ENCODE measurements around the gene RNF20. TPM values are rescaled to one million over a fixed set of nuclear protein-coding genes. Genes with fewer than 3 reads are reported as not detected.
"Not testable (repeated sequence)": the region's sequence is repeated elsewhere in the genome, so short reads cannot be mapped to it uniquely, and the experiment has no call there.

RNF20 gene
- total RNA-seq, 2 donors from 2014 or later = 42.1 to 49.9 TPM

DNA sequence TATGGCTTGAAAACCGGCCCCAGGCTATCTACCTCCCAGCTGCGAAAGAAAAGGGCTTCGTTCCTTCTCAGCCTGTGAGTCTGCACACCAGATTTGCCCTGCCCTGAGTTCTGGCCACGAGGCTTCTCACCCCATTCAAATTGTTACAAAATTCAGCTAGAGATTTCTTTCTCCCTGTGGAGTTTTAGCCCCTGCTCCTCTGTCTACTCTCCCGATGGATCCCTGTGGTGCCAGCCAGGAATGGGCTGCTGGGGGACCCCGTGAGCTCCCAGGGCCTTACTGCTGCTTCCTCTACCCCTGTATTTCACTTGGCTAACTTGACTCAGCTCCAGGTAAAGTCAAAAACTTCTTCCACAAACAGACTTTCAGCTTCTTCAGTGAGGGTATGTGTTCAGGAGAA, 9.3 kb upstream of the RNF20 start:
- DNase-seq (ENCODE audit: low spot score in 2 of 2) = no peak
- no peaks in the 10 kb centered on the region for H3K9me3 Mint-ChIP-seq
- H3K27ac Mint-ChIP-seq = no peak overlapping the region
- no peak for ATAC-seq
- H3K36me3 Mint-ChIP-seq = peaks cover 0 to 4% of the 10 kb centered on the region in 2 donors

DNA sequence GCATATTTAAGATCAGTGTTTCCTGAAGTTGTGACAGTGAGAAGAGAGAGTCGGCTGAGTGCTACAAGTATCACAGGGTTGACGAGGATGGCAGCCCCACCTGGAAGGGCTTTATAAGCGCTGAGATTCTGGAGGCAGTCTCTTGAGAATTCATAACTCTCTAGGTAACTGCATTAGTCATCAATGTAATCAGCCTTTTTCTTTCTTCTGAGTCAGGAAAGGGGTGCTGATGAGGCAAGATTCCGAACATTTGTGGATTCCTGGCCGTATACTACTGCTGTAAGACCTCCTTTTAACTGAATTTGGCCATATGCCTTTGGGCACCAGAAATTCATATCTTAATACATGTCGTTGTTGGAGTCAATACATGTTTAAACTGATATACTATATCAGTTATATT, 6.6 kb upstream of the RNF20 start:
- Mint-ChIP-seq H3K36me3 (peaks cover 0 to 4% of the 10 kb centered on the region in 2 donors), H3K9me3 (no peaks in the 10 kb centered on the region), H3K27ac (no peak overlapping the region)
- DNase-seq (ENCODE audit: low spot score in 2 of 2) (no peak), ATAC-seq (no peak)

DNA sequence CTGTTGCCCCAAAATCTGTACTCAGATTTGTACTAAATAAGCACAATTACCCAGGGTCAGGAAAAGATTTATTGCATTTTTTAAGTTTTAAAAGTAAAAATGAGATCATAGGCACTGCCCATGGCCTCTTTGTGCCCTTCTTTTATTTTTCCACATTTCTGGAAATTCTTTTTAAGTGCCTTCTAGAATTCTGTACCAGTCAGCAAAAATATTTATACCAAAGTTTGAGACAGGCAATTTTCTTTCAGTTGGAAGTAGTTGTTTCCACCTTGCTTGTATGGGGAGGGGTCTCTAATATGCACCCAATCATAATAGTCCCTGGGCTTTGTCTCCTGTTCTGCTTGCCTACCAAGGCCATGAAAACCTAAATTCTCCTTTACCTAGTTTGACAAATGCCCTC, 5.6 kb upstream of the RNF20 start:
- ATAC-seq = no peak
- Mint-ChIP-seq H3K9me3 (no peaks in the 10 kb centered on the region), H3K27ac (no peak overlapping the region), H3K36me3 (peaks cover 0 to 4% of the 10 kb centered on the region in 2 donors)
- no peak for DNase-seq (ENCODE audit: low spot score in 2 of 2)

DNA sequence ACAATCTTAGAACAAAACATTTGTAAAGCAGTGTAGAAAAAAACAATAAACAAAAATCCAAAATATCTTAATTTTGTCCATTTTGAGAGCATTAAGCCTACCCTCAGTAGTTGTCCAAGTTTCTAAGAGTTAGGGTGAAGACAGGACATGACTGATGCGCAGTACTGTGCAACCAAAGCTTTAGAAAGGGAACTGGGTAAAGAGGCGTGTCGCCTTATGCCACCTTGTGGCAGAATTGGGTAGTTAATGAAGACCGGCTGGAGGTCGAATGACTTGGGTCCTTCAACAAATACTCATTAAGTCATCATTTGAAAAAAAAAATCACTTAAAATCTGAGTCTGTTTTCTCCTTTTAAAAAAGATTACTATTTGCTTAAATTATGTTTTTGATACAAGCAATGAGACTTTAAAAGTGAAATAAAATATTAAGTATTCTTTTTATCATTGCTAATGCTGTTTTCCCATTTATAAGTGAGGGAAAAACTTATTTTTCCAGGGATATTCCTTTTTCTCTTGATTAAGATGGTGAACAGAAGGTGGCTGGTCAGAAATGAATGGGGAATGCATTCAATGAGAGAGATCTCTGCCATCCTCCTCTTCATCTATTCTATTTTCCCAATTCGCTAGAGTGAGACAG, 3.5 kb upstream of the RNF20 start:
- H3K9me3 Mint-ChIP-seq = no peaks in the 10 kb centered on the region
- no peak overlapping the region for H3K27ac Mint-ChIP-seq
- peak; percentile 70 to 71 for DNase-seq (ENCODE audit: low spot score in 2 of 2)
- H3K36me3 Mint-ChIP-seq = peaks cover 5 to 6% of the 10 kb centered on the region in 2 donors
- ATAC-seq = peak; percentile 12 to 25

DNA sequence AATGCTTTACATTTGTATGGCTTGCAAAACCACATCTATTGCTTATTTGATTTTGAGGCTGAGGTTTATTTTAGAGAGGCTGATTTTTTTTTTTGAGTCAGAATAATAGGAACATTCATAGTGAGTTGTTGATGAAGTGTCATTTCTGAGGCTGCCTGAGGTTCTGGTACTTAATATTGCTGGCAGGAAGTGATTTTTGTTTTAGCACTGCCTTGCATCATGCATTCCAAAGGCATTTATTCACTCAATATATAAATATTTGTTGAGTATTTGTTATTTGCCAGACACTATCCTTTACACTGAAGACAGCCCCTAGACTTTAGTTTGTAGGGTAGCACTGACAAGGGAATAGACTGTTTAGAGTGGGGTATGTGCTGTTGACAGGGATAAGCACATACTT, 2.7 kb downstream of the RNF20 start:
- DNase-seq (ENCODE audit: low spot score in 2 of 2) (no peak), ATAC-seq (no peak)
- H3K27ac Mint-ChIP-seq = no peak overlapping the region
- peaks cover 5 to 18% of the 10 kb centered on the region in 2 donors for H3K36me3 Mint-ChIP-seq
- H3K9me3 Mint-ChIP-seq = no peaks in the 10 kb centered on the region

DNA sequence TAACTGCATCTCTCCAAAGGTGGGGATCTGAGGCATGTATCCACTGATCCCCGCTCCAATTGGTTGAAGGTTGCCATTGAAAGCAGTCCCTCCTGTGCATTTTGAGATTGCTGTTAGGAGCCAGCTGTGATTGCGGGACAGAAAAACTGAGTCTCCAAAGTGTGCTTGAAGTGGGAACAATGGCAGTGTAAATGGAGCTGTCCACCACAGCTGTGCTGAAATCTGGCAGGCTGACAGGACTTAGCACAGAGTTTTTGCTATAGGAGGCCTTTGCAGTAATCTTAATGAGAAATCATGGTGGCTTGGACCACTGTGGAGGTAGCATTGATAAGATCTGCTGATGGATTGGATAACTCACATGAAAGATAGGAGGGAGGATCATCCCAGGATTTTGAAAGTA, 3.3 kb downstream of the RNF20 start:
- Mint-ChIP-seq H3K36me3 (peaks cover 5 to 18% of the 10 kb centered on the region in 2 donors), H3K9me3 (no peaks in the 10 kb centered on the region), H3K27ac (no peak overlapping the region)
- DNase-seq (ENCODE audit: low spot score in 2 of 2) (no peak), ATAC-seq (no peak)

DNA sequence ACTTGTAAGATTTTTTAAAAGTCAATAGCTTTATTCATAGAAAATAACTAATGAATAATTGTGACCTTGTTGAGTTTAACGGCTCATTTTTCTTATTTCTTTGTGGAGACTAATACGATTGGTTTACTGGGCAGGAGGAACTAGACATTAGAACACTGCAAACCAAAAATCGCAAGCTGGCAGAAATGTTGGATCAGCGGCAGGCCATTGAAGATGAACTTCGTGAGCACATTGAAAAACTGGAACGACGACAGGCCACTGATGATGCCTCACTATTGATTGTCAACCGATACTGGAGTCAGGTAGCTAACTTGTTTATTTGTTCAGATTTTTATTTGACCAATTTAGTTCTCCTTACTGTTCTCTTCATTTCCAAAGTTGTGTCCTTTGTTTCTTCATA, 6.4 kb downstream of the RNF20 start:
- DNase-seq (ENCODE audit: low spot score in 2 of 2) = no peak
- H3K36me3 Mint-ChIP-seq = peaks cover 0 to 12% of the 10 kb centered on the region in 2 donors
- ATAC-seq = no peak
- H3K9me3 Mint-ChIP-seq = no peaks in the 10 kb centered on the region
- no peak overlapping the region for H3K27ac Mint-ChIP-seq

DNA sequence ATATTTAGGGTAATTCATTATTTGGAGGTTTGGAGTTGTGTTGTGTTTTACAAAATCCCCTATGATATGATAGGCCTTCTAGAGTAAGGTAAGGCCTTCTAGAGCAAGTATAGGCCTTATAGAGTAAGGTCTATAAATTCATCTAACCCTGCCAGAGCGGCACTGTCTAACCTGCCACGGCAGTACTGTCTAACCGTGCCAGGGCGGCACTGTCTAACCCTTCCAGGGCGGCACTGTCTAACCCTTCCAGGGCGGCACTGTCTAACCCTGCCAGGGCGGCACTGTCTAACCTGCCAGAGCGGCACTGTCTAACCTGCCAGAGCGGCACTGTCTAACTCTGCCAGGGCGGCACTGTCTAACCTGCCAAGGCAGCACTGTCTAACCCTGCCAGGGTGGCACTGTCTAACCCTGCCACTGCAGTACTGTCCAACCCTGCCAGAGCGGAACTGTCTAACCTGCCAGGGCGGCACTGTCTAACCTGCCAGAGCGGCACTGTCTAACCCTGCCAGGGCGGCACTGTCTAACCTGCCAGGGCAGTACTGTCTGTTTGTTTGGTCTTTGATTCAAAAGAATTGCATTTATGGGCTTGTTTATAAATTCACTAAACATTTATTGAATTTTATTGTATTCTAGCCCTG, 9.6 kb downstream of the RNF20 start:
- no peak for DNase-seq (ENCODE audit: low spot score in 2 of 2)
- Mint-ChIP-seq H3K9me3 (no peaks in the 10 kb centered on the region), H3K27ac (no peak overlapping the region), H3K36me3 (peaks cover 15 to 21% of the 10 kb centered on the region in 2 donors)
- no peak for ATAC-seq

DNA sequence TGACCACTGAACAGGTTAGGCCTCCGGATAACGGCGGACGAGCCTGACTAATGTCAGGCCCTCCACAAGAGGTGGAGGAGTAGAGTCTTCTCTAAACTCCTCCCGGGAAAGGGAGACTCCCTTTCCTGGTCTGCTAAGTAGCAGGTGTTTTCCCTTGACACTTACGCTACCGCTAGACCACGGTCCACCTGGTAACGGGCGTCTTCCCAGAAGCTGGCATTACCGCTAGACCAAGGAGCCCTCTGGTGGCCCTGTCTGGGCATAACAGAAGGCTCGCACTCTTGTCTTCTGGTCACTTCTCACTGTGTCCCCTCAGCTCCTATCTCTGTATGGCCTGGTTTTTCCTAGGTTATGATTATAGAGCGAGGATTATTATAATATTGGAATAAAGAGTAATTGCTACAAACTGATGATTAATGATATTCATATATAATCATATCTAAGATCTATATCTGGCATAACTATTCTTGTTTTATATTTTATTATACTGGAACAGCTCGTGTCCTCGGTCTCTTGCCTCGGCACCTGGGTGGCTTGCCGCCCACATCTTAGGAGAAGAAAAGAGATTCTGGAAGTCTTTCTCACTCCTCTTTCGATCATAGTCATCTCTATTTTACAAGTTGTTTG, 15.9 kb downstream of the RNF20 start:
- H3K27ac Mint-ChIP-seq, ATAC-seq: not testable (repeated sequence)

DNA sequence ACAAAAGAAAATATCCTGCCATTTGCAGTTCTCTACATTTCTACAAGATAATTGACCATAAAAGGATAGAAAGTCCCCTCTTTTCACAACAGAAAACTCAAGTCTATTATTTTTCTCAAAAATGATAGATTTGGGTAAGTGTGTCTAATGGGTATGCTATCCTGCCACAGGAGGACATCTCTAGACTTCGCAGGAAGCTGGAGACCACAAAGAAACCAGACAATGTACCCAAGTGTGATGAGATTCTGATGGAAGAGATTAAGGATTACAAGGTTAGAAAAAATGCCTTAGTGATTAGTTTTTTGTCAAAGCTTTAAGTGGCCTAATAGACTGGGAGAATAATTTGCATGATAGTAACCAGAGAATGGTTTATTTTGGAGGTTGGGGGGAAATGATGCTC, 28.1 kb downstream of the RNF20 start:
- peaks cover 8 to 18% of the 10 kb centered on the region in 2 donors for H3K9me3 Mint-ChIP-seq
- H3K27ac Mint-ChIP-seq = no peak overlapping the region
- peaks cover 64 to 82% of the 10 kb centered on the region in 2 donors for H3K36me3 Mint-ChIP-seq
- DNase-seq (ENCODE audit: low spot score in 2 of 2) (no peak), ATAC-seq (no peak)

More for the DNA sequence above, 15.9 kb downstream of the RNF20 start:
- H3K36me3 Mint-ChIP-seq = peaks cover 37 to 45% of the 10 kb centered on the region in 2 donors
- DNase-seq (ENCODE audit: low spot score in 2 of 2); H3K9me3 Mint-ChIP-seq: not testable (repeated sequence)

DNA sequence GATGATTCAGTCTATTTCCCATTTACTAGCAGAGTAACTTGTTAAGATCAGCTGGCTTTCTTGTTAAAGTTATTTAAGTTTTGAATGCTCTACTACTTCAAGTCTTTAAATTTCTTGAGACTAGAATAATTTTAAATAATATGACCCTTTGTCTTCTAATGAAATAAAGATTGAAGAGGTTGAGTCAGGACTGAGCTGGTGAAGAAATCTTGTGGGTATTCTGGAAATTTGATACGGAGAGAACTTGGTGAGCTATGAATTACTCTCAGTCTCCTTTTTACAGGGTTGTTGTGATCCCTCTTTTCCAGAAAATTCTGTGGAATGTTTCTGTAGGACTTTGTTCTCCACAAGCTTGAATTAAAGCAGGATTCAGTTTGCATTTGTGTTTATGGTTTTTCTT, 29.3 kb downstream of the RNF20 start:
- ATAC-seq = no peak
- Mint-ChIP-seq H3K27ac (no peak overlapping the region), H3K9me3 (peaks cover 8 to 18% of the 10 kb centered on the region in 2 donors), H3K36me3 (peaks cover 63 to 70% of the 10 kb centered on the region in 2 donors)
- no peak for DNase-seq (ENCODE audit: low spot score in 2 of 2)

DNA sequence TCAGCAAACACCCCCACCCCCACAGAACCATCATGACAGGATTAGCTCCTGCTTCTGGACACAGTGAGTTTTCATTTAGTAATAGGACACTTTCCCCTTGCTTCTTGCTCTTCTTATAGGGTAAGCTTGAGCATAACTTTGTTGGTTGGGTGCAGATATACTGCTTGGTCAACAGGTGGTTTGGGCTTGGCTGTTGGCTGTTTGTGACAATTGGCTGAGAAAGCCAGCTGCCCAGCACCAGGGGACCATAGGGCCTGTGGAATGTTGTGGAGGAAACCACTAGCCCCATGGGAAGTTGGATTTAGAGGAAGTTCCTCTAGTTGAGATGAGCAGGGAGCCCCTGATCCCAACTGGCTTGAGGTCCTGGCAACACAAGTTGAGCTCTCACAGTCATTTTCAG, 30.6 kb downstream of the RNF20 start:
- Mint-ChIP-seq H3K27ac (no peak overlapping the region), H3K9me3 (peaks cover 2 to 9% of the 10 kb centered on the region in 2 donors), H3K36me3 (peaks cover 52 to 57% of the 10 kb centered on the region in 2 donors)
- ATAC-seq (no peak), DNase-seq (ENCODE audit: low spot score in 2 of 2) (no peak)

DNA sequence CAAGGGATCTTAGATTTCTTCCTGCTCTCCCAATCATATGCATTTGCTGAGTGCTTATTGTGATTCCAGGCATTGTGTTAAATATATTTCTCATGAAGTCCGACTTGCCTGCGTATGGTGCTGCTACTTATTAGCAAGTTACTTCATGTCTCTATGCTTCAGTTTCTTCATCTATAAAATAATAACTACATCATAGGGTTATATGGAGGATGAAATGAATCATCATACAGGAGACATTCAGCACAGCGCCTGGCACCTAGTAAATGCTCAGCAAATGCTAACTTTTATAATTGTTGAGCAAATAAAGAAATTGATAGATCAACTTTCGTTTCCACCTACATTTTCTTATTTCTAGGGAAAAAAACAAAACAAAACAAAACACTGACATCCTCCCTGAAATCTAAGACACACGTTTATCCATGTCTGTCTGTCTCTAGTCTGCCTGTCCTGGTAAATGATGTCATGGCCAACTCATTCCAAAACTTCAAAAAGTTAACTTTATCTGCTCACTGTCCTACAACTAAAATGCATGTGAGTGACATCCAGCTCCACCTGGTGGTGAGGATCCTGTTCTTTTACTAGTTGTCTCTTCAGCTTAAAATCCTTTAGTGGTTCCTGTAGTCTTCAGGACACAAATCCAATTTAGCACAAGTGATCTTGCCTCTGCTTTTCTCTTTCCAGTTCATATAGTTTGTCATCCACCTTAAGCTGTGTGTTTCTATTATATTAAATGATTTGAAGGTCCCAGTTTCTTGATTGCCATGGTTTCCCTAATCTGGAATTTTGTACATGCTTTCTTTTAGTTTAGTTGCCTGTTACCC, 33.5 kb downstream of the RNF20 start:
- H3K36me3 Mint-ChIP-seq = peaks cover 30 to 31% of the 10 kb centered on the region in 2 donors
- H3K27ac Mint-ChIP-seq = no peak overlapping the region
- peak; percentile 62 to 80 for ATAC-seq
- peak in 1 of 2 donors; percentile 34 for DNase-seq (ENCODE audit: low spot score in 2 of 2)
- no peaks in the 10 kb centered on the region for H3K9me3 Mint-ChIP-seq

DNA sequence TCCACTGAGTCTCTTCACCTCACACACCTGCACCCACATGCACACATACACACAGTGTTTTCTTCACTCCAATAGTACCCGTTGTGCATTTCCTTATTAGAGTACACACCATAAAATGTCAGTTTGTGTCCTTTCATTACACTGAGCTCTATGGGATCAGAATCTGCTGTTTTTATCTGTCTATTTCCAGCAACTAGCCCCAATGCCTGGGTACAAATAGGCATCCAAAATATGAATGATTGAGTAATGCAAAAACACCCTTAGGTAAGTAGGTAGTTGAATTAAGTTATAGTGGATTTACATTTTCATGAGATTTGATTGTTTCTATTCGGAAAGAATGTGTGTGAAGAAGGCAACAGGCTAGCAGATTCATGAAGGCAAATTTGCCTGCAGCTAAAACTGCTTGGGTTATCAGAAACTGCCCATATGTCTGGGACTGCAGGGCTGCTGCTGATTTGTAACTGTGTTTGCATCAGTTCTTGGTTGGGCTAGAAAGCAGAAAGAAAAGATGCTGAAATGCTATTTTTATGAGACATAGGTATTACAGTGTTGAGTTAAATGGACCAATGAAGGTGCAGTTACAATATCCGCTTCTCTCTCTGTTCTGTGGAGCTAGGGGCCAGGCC, 34.2 kb downstream of the RNF20 start:
- ATAC-seq = no peak
- no peak for DNase-seq (ENCODE audit: low spot score in 2 of 2)
- Mint-ChIP-seq H3K27ac (no peak overlapping the region), H3K36me3 (peaks cover 23 to 24% of the 10 kb centered on the region in 2 donors), H3K9me3 (no peaks in the 10 kb centered on the region)

DNA sequence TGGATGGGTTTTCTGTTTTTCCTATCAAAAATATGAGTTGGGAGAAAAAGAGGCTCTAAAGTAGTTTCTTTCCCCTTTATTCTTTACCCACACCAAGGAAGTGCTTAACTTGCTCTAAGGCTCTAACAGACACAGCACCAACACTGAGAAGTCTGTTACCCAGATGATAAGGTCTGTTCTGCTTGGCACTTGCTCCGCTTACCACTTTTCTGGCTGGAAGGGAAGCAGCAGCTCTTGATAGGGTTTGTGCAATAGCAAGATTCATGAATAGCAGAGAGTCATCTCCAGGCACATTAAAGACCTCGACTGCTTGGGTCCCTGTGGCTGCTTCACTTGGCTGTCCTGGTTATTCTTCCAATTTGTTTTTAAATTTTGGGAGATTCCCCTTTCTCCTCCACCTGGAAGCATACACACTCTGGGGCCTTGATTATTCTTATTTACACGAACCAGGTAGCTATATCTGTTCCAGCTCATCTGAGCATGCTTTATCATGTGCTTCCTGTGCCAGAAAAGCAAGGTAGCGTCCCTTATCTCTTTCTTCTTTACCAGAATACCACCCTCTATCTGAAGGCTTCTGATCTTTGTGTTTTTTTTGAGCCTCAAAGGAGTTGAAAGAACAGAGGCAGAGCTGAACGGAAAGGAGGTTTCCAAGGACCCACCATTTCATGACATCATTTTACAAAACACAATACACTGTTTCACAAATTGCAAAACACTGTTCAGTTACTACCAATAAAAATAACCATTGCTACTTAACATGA, 36.3 kb downstream of the RNF20 start:
- peak; percentile 42 to 44 for ATAC-seq
- Mint-ChIP-seq H3K27ac (peak overlapping the region; percentile 78 to 89), H3K36me3 (peaks cover 5 to 17% of the 10 kb centered on the region in 2 donors), H3K9me3 (no peaks in the 10 kb centered on the region)
- DNase-seq (ENCODE audit: low spot score in 2 of 2) = no peak

DNA sequence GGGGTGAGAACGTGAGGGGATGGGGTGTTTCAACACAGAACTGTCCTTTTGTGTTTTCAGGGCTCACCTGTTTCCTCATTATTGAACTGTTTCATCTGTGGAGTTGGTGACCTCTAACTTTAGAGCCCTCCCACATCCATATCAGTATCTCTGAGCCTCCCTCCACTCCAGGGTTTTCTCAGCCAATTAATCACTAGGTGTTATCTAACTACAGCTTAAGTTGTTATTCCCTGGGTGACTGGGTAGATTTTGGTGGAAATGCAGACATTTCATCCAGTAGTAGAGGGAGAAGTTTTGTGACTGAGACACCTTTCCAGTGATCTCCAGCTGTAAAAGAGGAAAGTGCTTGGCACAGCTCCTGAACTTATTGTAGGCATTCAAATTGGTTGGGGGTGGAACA, 37.5 kb downstream of the RNF20 start:
- no peak for ATAC-seq
- Mint-ChIP-seq H3K27ac (peak overlapping the region in 1 of 2 donors; percentile 78), H3K36me3 (peaks cover 0 to 11% of the 10 kb centered on the region in 2 donors), H3K9me3 (peaks cover 0 to 4% of the 10 kb centered on the region in 2 donors)
- DNase-seq (ENCODE audit: low spot score in 2 of 2) = no peak

All from activated naive CD4-positive, alpha-beta T cell treated with anti-CD3 and anti-CD28 coated beads, Interleukin-2, amount 50 U/mL, for 72 hours (primary cell).